MM.1S (cell line): Measurements from ENCODE around the gene SH3PXD2B.

Experiments used
- DNase-seq: peaks from one replicate; pipeline ENCODE4 v3.0.0-alpha.2; 2015
- H2AFZ ChIP-seq: fragments of 300-600 bp; sonication (generic); 2 replicates; pipeline ENCODE4 v1.6.0; 2016; ENCODE audit warnings: antibody characterized with exemption, low read length
- H3F3A ChIP-seq: fragments of 300-600 bp; sonication (generic); 2 replicates; pipeline ENCODE4 v1.6.1; 2016; ENCODE audit warnings: mild to moderate bottlenecking, antibody characterized with exemption, low read length, moderate library complexity, mixed read lengths; ENCODE audit not compliant: insufficient read depth
- H3K27ac ChIP-seq: fragments of 300-600 bp; sonication (generic); 2 replicates; pipeline ENCODE4 v1.5.1; 2016; ENCODE audit warnings: mild to moderate bottlenecking, low read length
- H3K27me3 ChIP-seq: fragments of 300-600 bp; sonication (generic); replicated peaks from 2 replicates; pipeline ENCODE4 v1.6.0; 2016; ENCODE audit warnings: low read length; ENCODE audit not compliant: insufficient read depth
- H3K36me3 ChIP-seq: fragments of 300-600 bp; sonication (generic); replicated peaks from 2 replicates; pipeline ENCODE4 v1.6.1; 2016; ENCODE audit warnings: mild to moderate bottlenecking, low read length, mixed read lengths; ENCODE audit not compliant: insufficient read depth
- H3K4me1 ChIP-seq: fragments of 300-600 bp; sonication (generic); 2 replicates; pipeline ENCODE4 v1.6.1; 2016; ENCODE audit warnings: low read length, mixed read lengths
- H3K4me2 ChIP-seq: fragments of 300-600 bp; sonication (generic); 2 replicates; pipeline ENCODE4 v1.6.0; 2016; ENCODE audit warnings: low read depth, low read length
- H3K4me3 ChIP-seq: fragments of 300-600 bp; sonication (generic); 2 replicates; pipeline ENCODE4 v1.5.1; 2016; ENCODE audit warnings: low read length, mixed read lengths
- H3K79me2 ChIP-seq: fragments of 300-600 bp; sonication (generic); 2 replicates; pipeline ENCODE4 v1.6.1; 2016; ENCODE audit warnings: mixed run types, low read length, mixed read lengths
- H3K9ac ChIP-seq: fragments of 300-600 bp; sonication (generic); 2 replicates; pipeline ENCODE4 v1.6.1; 2016; ENCODE audit warnings: low read length, mixed read lengths
- H3K9me2 ChIP-seq: fragments of 300-600 bp; sonication (generic); replicated peaks from 2 replicates; pipeline ENCODE4 v1.6.1; 2016; ENCODE audit warnings: mild to moderate bottlenecking, low read length, mixed read lengths; ENCODE audit not compliant: insufficient read depth
- H3K9me3 ChIP-seq: fragments of 300-600 bp; sonication (generic); replicated peaks from 2 replicates; pipeline ENCODE4 v1.6.1; 2016; ENCODE audit warnings: mild to moderate bottlenecking, low read length, mixed read lengths; ENCODE audit not compliant: insufficient read depth
- H4K20me1 ChIP-seq: fragments of 300-600 bp; sonication (generic); 2 replicates; pipeline ENCODE4 v1.6.1; 2016; ENCODE audit warnings: mild to moderate bottlenecking, low read length, moderate library complexity, mixed read lengths; ENCODE audit not compliant: insufficient read depth
- CTCF ChIP-seq: fragments of 300-600 bp; sonication (generic); IDR thresholded peaks from 2 replicates; pipeline ENCODE4 v1.5.1; 2016; ENCODE audit warnings: antibody characterized with exemption, low read length, mixed read lengths
- EZH2 ChIP-seq: fragments of 300-600 bp; sonication (generic); optimal IDR thresholded peaks from 2 replicates; pipeline ENCODE3; 2017; ENCODE audit warnings: low read depth, mild to moderate bottlenecking, antibody characterized with exemption, low read length, mixed read lengths
- EZH2phosphoT487 ChIP-seq: fragments of 300-600 bp; sonication (generic); IDR thresholded peaks from 2 replicates; pipeline ENCODE4 v1.6.1; 2018; ENCODE audit warnings: antibody characterized with exemption, low read length

The SH3PXD2B gene

GRCh38 chr5:172396220-172396619 is 58.1 kb downstream of the SH3PXD2B start:
- Histone ChIP-seq H3K4me1 (no peaks in the 10 kb centered on the region), H2AFZ (no peak overlapping the region), H3K9ac (no peak overlapping the region), H3K79me2 (no peaks in the 10 kb centered on the region), H3F3A (no peaks in the 10 kb centered on the region), H4K20me1 (no peaks in the 10 kb centered on the region), H3K4me3 (no peak overlapping the region), H3K27ac (no peak overlapping the region), H3K36me3 (no peaks in the 10 kb centered on the region), H3K27me3 (no peaks in the 10 kb centered on the region), H3K4me2 (no peak overlapping the region), H3K9me2 (no peaks in the 10 kb centered on the region), H3K9me3 (no peaks in the 10 kb centered on the region)
- no peak for DNase-seq
- TF ChIP-seq EZH2: no peak

- Histone ChIP-seq H3K36me3 (no peaks in the 10 kb centered on the region), H3K4me2 (no peak overlapping the region)
- no peak for DNase-seq
These were observed 58.8 kb downstream of the SH3PXD2B start for GRCh38 chr5:172395483-172395882.

GRCh38 chr5:172389578-172390112 is 64.7 kb downstream of the SH3PXD2B start:
- no peaks in the 10 kb centered on the region for H3K36me3 ChIP-seq
- H3K9me2 ChIP-seq: no peaks in the 10 kb centered on the region
- H3K4me3 ChIP-seq: no peak overlapping the region
- H3K27me3 ChIP-seq: no peaks in the 10 kb centered on the region
- H3K9me3 ChIP-seq: no peaks in the 10 kb centered on the region
- DNase-seq: no peak
- no peak overlapping the region for H3K4me2 ChIP-seq
- H3K79me2 ChIP-seq: no peaks in the 10 kb centered on the region
- H3K27ac ChIP-seq: no peak overlapping the region
- H2AFZ ChIP-seq: no peak overlapping the region
- no peaks in the 10 kb centered on the region for H3K4me1 ChIP-seq
- no peak overlapping the region for H3K9ac ChIP-seq
- H3F3A ChIP-seq: no peaks in the 10 kb centered on the region
- H4K20me1 ChIP-seq: no peaks in the 10 kb centered on the region
- TF ChIP-seq EZH2phosphoT487: no peak
- TF ChIP-seq EZH2: no peak
- no peak for TF ChIP-seq CTCF

More at GRCh38 chr5:172395483-172395882, 58.8 kb downstream of the SH3PXD2B start:
- H3K79me2 ChIP-seq: no peaks in the 10 kb centered on the region
- TF ChIP-seq EZH2phosphoT487: no peak
- TF ChIP-seq EZH2: no peak
- no peak for TF ChIP-seq CTCF
- no peaks in the 10 kb centered on the region for H4K20me1 ChIP-seq
- no peaks in the 10 kb centered on the region for H3K9me2 ChIP-seq
- H3K4me1 ChIP-seq: no peaks in the 10 kb centered on the region
- H3K27me3 ChIP-seq: no peaks in the 10 kb centered on the region
- no peaks in the 10 kb centered on the region for H3K9me3 ChIP-seq
- no peaks in the 10 kb centered on the region for H3F3A ChIP-seq
- H3K27ac ChIP-seq: no peak overlapping the region
- no peak overlapping the region for H2AFZ ChIP-seq
- H3K4me3 ChIP-seq: no peak overlapping the region
- H3K9ac ChIP-seq: no peak overlapping the region

- Histone ChIP-seq H2AFZ (no peak overlapping the region), H3K27ac (no peak overlapping the region), H4K20me1 (no peaks in the 10 kb centered on the region), H3K79me2 (no peaks in the 10 kb centered on the region), H3K4me1 (no peaks in the 10 kb centered on the region), H3F3A (no peaks in the 10 kb centered on the region), H3K27me3 (no peaks in the 10 kb centered on the region), H3K9ac (no peak overlapping the region), H3K9me2 (no peaks in the 10 kb centered on the region), H3K4me2 (no peak overlapping the region), H3K36me3 (no peaks in the 10 kb centered on the region), H3K4me3 (no peak overlapping the region), H3K9me3 (no peaks in the 10 kb centered on the region)
- TF ChIP-seq EZH2phosphoT487: no peak
- TF ChIP-seq CTCF: no peak
- no peak for TF ChIP-seq EZH2
- no peak for DNase-seq
These were observed 66.0 kb downstream of the SH3PXD2B start for GRCh38 chr5:172388246-172388733.
